IPS-NIHi7 (cell line): Measurements from ENCODE around the gene FNDC4.
A peak's percentile ranks its signal among the peaks of the same experiment; 100 is the strongest.
"Not testable (repeated sequence)": the region's sequence is repeated elsewhere in the genome, so short reads cannot be mapped to it uniquely, and the experiment has no call there.

Experiments used
- DNase-seq: peaks from one replicate; pipeline ENCODE4 v3.0.0; 2012; ENCODE audit warnings: mixed read lengths; ENCODE audit errors: extremely low spot score

The FNDC4 gene

GRCh38 chr2:27494944-27495554 is at the start of gene FNDC4:
FNDC4 (minus strand) TSS chr2:27495200; CDS start chr2:27494679, 521 bp downstream.
- DNase-seq = peak; percentile 77

GRCh38 chr2:27544143-27544821 is 49.3 kb upstream of the FNDC4 start:
- no peak for DNase-seq

- DNase-seq = not testable (repeated sequence)
Measured at GRCh38 chr2:27539649-27540048, 44.6 kb upstream of the FNDC4 start.

- DNase-seq = not testable (repeated sequence)
Measured at GRCh38 chr2:27538839-27539450, 43.9 kb upstream of the FNDC4 start.

- DNase-seq = no peak
Measured at GRCh38 chr2:27537287-27537686, 42.3 kb upstream of the FNDC4 start.

- no peak for DNase-seq
Measured at GRCh38 chr2:27531983-27532382, 37.0 kb upstream of the FNDC4 start.

GRCh38 chr2:27527182-27527581 is 32.2 kb upstream of the FNDC4 start:
- no peak for DNase-seq

DNA sequence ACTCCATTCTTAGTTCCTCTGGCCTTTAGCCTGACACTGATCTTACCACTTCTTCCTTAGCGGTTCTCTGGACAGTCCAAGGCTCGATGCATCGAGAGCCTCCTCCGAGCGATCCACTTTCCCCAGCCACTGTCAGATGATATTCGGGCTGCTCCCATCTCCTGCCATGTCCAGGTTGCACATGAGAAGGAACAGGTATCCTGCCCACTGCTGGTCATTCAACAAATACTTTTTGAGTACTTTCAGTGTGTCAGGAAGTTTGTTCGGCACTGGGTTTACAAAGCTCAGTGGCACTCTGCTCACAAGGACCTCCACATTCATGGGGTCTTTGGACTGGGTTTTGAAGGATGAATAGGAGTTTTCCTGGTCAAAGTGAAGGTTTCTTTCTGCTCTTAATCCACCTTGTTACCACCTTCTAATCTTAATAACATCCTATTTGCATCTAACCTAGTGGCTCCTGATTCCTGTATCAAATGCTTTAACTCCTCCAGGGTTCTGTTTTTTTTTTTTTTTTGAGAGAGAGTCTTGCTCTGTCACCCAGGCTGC is 27.5 kb upstream of the FNDC4 start:
- DNase-seq = no peak

- no peak for DNase-seq
Measured at GRCh38 chr2:27520316-27520715, 25.3 kb upstream of the FNDC4 start.

GRCh38 chr2:27518782-27519113 is 23.7 kb upstream of the FNDC4 start:
- no peak for DNase-seq

GRCh38 chr2:27518113-27518781 is 23.2 kb upstream of the FNDC4 start:
- no peak for DNase-seq

DNA sequence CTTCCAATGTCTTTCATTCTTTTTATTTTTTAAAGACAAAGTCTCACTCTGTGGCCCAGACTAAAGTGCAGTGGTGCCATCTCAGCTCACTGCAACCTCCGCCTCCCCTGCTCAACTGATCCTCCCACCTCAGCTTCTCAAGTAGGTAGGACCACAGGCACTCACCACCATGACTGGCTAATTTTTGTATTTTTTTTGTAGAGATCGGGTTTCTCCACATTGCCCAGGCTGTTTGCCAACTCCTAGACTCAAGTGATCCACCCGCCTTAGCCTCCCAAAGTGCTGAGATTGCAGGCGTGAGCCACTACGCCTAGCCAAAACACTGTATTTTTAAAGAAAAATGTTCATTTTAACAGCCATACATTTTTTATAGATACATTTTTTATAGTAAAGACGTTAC is 14.3 kb upstream of the FNDC4 start:
- no peak for DNase-seq

DNA sequence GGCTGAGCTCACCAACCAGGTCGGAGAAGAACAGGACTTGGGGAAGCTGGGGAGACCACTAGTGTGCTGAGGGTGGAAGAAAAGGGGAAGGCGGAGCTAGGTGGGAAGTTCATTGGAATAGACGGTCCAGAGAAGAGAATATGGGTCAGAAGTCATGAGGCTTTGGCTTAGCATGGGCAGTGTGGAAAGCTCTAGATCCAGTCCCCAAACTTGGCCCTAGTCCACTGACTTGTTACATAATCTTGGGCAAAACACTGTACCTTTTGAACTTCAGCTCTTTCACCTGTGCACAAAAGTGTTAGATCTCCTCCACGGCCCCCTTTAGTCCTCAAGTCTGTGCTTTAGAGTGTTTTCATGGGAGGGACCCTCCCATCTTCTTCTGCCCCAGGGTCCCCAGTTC is 12.3 kb upstream of the FNDC4 start:
- no peak for DNase-seq

- no peak for DNase-seq
Measured at GRCh38 chr2:27506587-27506986, 11.6 kb upstream of the FNDC4 start.

DNA sequence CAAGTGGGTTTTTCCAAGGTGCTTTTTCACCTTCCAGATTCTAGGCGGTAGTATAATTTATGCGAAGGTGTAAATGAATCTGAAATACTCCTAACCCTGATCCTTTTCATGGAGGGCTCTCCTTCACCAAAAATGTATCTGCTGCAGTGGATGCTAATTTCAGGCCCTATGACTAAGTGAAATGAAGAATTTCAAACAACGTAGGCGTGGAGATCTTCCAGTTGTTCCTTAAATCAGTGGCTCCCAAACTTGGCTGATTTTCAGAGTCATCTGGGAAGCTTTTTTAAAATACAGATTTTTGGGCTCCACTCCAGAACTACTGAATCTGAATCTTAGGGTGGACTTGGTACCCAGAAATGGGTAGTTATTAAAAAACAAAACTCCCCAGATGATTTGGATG is 7.1 kb upstream of the FNDC4 start:
- no peak for DNase-seq

DNA sequence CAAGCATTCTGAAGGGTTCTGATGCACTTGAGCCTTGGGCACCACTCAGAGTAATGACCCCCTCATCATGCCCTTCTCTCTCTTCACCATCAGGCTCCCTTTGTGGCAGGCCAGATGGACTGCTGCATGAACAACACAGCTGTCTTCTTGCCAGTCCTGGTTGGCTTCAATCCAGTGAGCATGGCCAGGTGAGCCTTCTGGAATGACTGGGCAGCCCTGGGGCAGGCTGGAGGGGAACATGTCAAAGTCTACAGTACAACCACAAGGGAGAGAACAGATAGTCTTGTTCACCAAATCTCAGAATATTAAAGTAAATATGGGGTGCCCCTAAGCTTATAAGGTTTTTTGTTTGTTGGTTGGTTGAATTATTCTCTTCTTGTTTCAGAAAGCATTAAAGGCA is 6.0 kb upstream of the FNDC4 start:
- DNase-seq = no peak

DNA sequence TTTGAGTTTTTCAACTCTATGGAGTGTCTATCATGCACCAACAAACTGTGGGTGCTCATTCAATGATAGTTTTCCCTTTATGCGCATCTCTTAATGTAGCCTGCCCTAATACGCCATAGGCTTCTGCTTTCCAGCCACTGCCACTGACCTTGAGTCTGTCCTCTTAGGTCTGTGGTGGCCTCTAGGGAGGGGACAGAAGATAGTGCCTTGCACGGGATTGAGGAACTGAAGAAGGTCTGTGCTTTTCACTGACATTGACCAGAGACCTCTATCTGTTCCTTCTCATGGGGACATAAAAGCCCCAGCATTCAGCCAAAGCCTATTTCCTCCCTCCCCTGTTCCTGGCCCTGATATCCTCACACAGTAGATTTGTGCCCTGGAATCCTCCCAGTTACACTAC is 4.0 kb upstream of the FNDC4 start:
- DNase-seq = no peak

DNA sequence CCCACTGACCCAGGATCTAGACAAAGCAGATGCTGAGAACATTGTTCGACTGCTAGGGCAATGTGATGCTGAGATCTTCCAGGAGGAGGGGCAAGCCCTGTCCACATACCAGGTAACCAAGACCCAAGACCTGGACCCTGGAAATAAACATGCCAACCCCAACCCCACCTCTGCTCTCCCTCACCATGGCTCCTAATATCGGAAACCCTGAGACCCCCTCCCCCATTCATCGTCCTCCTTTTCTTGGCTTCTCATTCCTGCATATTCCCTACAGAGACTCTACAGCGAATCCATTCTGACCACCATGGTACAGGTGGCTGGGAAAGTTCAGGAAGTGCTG is 2.3 kb upstream of the FNDC4 start:
- DNase-seq = no peak

GRCh38 chr2:27496357-27497287 is 1.6 kb upstream of the FNDC4 start, which contains the start of gene GCKR:
GCKR (plus strand) TSS chr2:27496839; CDS start chr2:27496905, 66 bp downstream.
- DNase-seq = no peak

GRCh38 chr2:27495840-27496356 is 898 bp upstream of the FNDC4 start:
- DNase-seq = no peak

DNA sequence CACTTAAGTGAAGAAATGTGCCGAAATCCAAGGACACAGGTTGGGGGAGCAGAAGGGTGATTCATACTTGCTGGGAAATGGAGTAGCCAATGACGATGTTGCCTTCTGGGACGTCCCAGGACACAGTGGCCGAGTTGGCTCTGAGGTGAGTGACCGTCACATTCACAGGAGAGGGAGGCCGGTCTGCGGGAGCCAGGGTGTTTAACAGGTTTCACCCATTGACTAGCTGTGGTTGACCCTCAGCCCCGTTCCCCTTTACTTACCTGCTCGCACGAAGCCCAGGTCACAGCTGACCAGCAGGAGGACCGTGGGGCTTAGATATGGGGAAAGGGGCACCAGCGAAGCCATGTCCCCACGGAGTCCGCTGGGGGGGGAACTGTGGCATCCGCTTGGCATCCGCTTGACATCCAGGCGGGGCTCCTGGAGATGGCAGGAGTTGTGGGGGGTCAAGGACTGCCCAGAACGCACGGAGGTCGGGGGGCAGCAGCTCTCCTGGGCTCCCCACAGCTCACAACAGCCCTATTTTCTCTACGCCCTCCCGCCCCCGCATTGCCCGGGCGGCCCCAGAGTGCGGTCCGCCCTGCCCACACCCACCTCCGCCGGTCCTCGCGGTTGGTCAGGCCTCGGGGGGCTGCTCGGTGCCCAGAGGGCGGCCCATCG is 586 bp downstream of the FNDC4 start:
- peak; percentile 31 for DNase-seq
